Measurements from ENCODE around the gene TAS2R19.

- TF ChIP-seq, protein P1, sequence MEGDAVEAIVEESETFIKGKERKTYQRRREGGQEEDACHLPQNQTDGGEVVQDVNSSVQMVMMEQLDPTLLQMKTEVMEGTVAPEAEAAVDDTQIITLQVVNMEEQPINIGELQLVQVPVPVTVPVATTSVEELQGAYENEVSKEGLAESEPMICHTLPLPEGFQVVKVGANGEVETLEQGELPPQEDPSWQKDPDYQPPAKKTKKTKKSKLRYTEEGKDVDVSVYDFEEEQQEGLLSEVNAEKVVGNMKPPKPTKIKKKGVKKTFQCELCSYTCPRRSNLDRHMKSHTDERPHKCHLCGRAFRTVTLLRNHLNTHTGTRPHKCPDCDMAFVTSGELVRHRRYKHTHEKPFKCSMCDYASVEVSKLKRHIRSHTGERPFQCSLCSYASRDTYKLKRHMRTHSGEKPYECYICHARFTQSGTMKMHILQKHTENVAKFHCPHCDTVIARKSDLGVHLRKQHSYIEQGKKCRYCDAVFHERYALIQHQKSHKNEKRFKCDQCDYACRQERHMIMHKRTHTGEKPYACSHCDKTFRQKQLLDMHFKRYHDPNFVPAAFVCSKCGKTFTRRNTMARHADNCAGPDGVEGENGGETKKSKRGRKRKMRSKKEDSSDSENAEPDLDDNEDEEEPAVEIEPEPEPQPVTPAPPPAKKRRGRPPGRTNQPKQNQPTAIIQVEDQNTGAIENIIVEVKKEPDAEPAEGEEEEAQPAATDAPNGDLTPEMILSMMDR (IDR thresholded peaks at IDR 0.05), result no peak
- no peak for TF ChIP-seq POLR2A (IDR thresholded peaks at IDR 0.05)
These were observed 8.9 kb upstream of the TAS2R19 start, which contains the start of gene TAS2R31 for GRCh38 chr12:11031307-11031706.
